Measurements from ENCODE around the gene NRSN2.

- no peak for TF ChIP-seq FOXM1 (IDR thresholded peaks at IDR 0.05; ENCODE audit: borderline replicate concordance, low read depth)
- no peak for TF ChIP-seq TAF1 (IDR thresholded peaks at IDR 0.05; ENCODE audit: low read depth)
- no peak for TF ChIP-seq REST (IDR thresholded peaks at IDR 0.05; ENCODE audit: low read depth)
- no peak for TF ChIP-seq RAD21 (IDR thresholded peaks at IDR 0.05; ENCODE audit: low read depth)
- TF ChIP-seq YY1 (IDR thresholded peaks at IDR 0.05; ENCODE audit: low read depth): no peak
- TF ChIP-seq EGR1 (IDR thresholded peaks at IDR 0.05): no peak
- no peak for TF ChIP-seq EP300 (IDR thresholded peaks at IDR 0.05; ENCODE audit: borderline replicate concordance)
- TF ChIP-seq NFIC (IDR thresholded peaks at IDR 0.05): no peak
- no peak for TF ChIP-seq MAX (IDR thresholded peaks at IDR 0.05)
- TF ChIP-seq CREB1 (IDR thresholded peaks at IDR 0.05; ENCODE audit: low read depth): no peak
- no peak for TF ChIP-seq USF1 (IDR thresholded peaks at IDR 0.05)
- no peak for TF ChIP-seq CEBPB (IDR thresholded peaks at IDR 0.05)
- TF ChIP-seq ZBTB7A (IDR thresholded peaks at IDR 0.05; ENCODE audit: low read depth): no peak
- no peak for TF ChIP-seq TEAD4 (IDR thresholded peaks at IDR 0.05)
Observed at GRCh38 chr20:391041-391711, 44.3 kb downstream of the NRSN2 start.

Measured in Ishikawa (cell line).